Aorta (tissue), 5 donors: ENCODE data around the gene OR56A3. TPM values are rescaled to one million over a fixed set of nuclear protein-coding genes. Genes with fewer than 3 reads are reported as not detected.
A peak's percentile ranks its signal among the peaks of the same experiment; 100 is the strongest.

Source experiments
- ATAC-seq: fragments of 200-7000 bp; cut with Tn5 transposase; one replicate; pipeline ENCODE4 v1.9.1; 2022; ENCODE audit warnings: moderate library complexity; ENCODE audit not compliant: low FRiP score
- DNase-seq, 2 donors: peaks; one replicate each; pipeline ENCODE4 v3.0.0-alpha.2; 2020
- H3K27ac ChIP-seq, 2 donors: one replicate each; pipeline ENCODE4 v1.5.1; 2013; ENCODE audit warnings: low read length in 2 of 2, mild to moderate bottlenecking in 2 of 2, moderate library complexity in 2 of 2, control low read depth in 1 of 2, inconsistent platforms in 1 of 2, low read depth in 1 of 2
- H3K27me3 ChIP-seq, 2 donors: one replicate each; pipeline ENCODE4 v1.6.1; 2013; ENCODE audit warnings: control low read depth in 1 of 2, low read length in 1 of 2, mild to moderate bottlenecking in 1 of 2, moderate library complexity in 1 of 2; ENCODE audit not compliant: insufficient read depth in 2 of 2, control insufficient read depth in 1 of 2
- H3K36me3 ChIP-seq, 2 donors: one replicate each; pipeline ENCODE4 v1.6.1; 2013; ENCODE audit warnings: control low read depth in 1 of 2, low read length in 1 of 2, mild to moderate bottlenecking in 1 of 2; ENCODE audit not compliant: insufficient read depth in 2 of 2, control insufficient read depth in 1 of 2
- H3K4me1 ChIP-seq, 2 donors: one replicate each; pipeline ENCODE4 v1.6.1; 2013; ENCODE audit warnings: low read length in 2 of 2, control low read depth in 1 of 2, mild to moderate bottlenecking in 1 of 2, moderate library complexity in 1 of 2; ENCODE audit not compliant: insufficient read depth in 2 of 2, control insufficient read depth in 1 of 2
- H3K4me3 ChIP-seq, 2 donors: one replicate each; pipeline ENCODE4 v1.5.1; 2013; ENCODE audit warnings: low read length in 2 of 2, control low read depth in 1 of 2, mild to moderate bottlenecking in 1 of 2
- H3K9me3 ChIP-seq: one replicate; pipeline ENCODE4 v1.6.1; 2013; ENCODE audit warnings: mild to moderate bottlenecking, low read length; ENCODE audit not compliant: control insufficient read depth
- WGBS, 2 donors: extraction: QIAGEN DNeasy Blood & Tissue Kit; methylation state at CpG; one replicate each; pipeline ENCODE4 v1.1.7; 2013; 5-methylcytosine and 5-hydroxymethylcytosine counted together
- intact Hi-C, 2 donors: fragments of 100-400 bp; cut with DNase I; formaldehyde crosslinking; loops; one replicate each; pipeline versions ENCODE4 v1.14.2 to v1.15.0; 2022
- polyA plus RNA-seq, 2 donors: library from polyadenylated mRNA; stranded (reverse); fragments of 200-250 nt; gene quantifications; one replicate each; pipeline ENCODE4 v1.2.3, GENCODE V29; 2013
- total RNA-seq, 2 donors: library from RNA; stranded (reverse); fragmentation: NEBNext Ultra II Directional; extraction: Animal tissue kit (Norgen Biotek cat#: 25700); gene quantifications; one replicate each; pipeline ENCODE4 v1.2.1, GENCODE V29; 2021
- donor health status: healthy with polysubstance abuse.
- donor health status: Bipolar disorder and iron deficiency.
- donor health status: DM: no; HTN: no; CAD: no.
- donor health status: DM: no; HTN: no; CAD: no.
- donor health status: DM: yes; HTN: yes; CAD: no.

The OR56A3 gene
- total and polyA plus RNA-seq, 4 donors = not detected

- intact Hi-C loops = no loop called here
- no peak for DNase-seq
- no peaks in the 10 kb centered on the region for H3K27me3 ChIP-seq
- H3K4me3 ChIP-seq = no peak overlapping the region
- 72% methylated on average over 3 of the region's 3 CpGs for WGBS, 2 donors
- ATAC-seq = no peak
- H3K36me3 ChIP-seq = no peaks in the 10 kb centered on the region
- no peaks in the 10 kb centered on the region for H3K4me1 ChIP-seq
- no peak overlapping the region for H3K27ac ChIP-seq
- H3K9me3 ChIP-seq = no peaks in the 10 kb centered on the region
These were observed 50.7 kb downstream of the OR56A3 start for GRCh38 chr11:5992604-5993251.

GRCh38 chr11:5994791-5995190 is 52.7 kb downstream of the OR56A3 start:
- H3K27ac ChIP-seq = no peak overlapping the region
- intact Hi-C loops = no loop called here
- H3K36me3 ChIP-seq = no peaks in the 10 kb centered on the region
- no peak overlapping the region for H3K4me3 ChIP-seq
- H3K27me3 ChIP-seq = no peaks in the 10 kb centered on the region
- no peaks in the 10 kb centered on the region for H3K9me3 ChIP-seq
- DNase-seq (peak in 1 of 2 donors; percentile 69), ATAC-seq (no peak)
- 88% methylated on average over 14 of the region's 14 CpGs for WGBS, 2 donors
- no peaks in the 10 kb centered on the region for H3K4me1 ChIP-seq

Other genes with a start within 250 kb of the OR56A3 start
- gene OR56B1, start 205.8 kb upstream of the OR56A3 start, total RNA-seq = under 1 TPM; 0.24 to 0.26 TPM
- not detected for gene OR56B1, start 205.8 kb upstream of the OR56A3 start, polyA plus RNA-seq
- gene OR52N4, start 188.0 kb upstream of the OR56A3 start, total RNA-seq = under 1 TPM; 0.78 to 0.87 TPM
- 1 to 10 TPM in 1 of 2 donors, not detected in 1; 1.2 TPM for gene OR52N4, start 188.0 kb upstream of the OR56A3 start, polyA plus RNA-seq
- not detected for gene OR52N5, start 158.9 kb upstream of the OR56A3 start, total RNA-seq
- gene OR52N5, start 158.9 kb upstream of the OR56A3 start, polyA plus RNA-seq = not detected
- not detected for gene OR52N1, start 151.0 kb upstream of the OR56A3 start, total RNA-seq
- not detected for gene OR52N1, start 151.0 kb upstream of the OR56A3 start, polyA plus RNA-seq
- not detected for gene OR52N2, start 133.3 kb upstream of the OR56A3 start, total RNA-seq
- under 1 TPM in 1 of 2 donors, not detected in 1; 0.13 TPM for gene OR52N2, start 133.3 kb upstream of the OR56A3 start, polyA plus RNA-seq
- not detected for gene OR52E6, start 100.4 kb upstream of the OR56A3 start, total RNA-seq
- not detected for gene OR52E6, start 100.4 kb upstream of the OR56A3 start, polyA plus RNA-seq
- not detected for gene OR52E8, start 84.6 kb upstream of the OR56A3 start, total RNA-seq
- gene OR52E8, start 84.6 kb upstream of the OR56A3 start, polyA plus RNA-seq = not detected
- not detected for gene OR52E4, start 61.6 kb upstream of the OR56A3 start, total RNA-seq
- not detected for gene OR52E4, start 61.6 kb upstream of the OR56A3 start, polyA plus RNA-seq
- not detected for gene OR52E5, start 49.0 kb upstream of the OR56A3 start, total RNA-seq
- not detected for gene OR52E5, start 49.0 kb upstream of the OR56A3 start, polyA plus RNA-seq
- not detected for gene OR56A5, start 26.2 kb downstream of the OR56A3 start, total RNA-seq
- not detected for gene OR56A5, start 26.2 kb downstream of the OR56A3 start, polyA plus RNA-seq
- gene OR52L1, start 44.7 kb downstream of the OR56A3 start, total RNA-seq = not detected
- not detected for gene OR52L1, start 44.7 kb downstream of the OR56A3 start, polyA plus RNA-seq
- not detected for gene OR56A4, start 64.7 kb downstream of the OR56A3 start, total RNA-seq
- not detected for gene OR56A4, start 64.7 kb downstream of the OR56A3 start, polyA plus RNA-seq
- gene OR56A1, start 88.5 kb downstream of the OR56A3 start, total RNA-seq = under 1 TPM in 1 of 2 donors, not detected in 1; 0.13 TPM
- not detected for gene OR56A1, start 88.5 kb downstream of the OR56A3 start, polyA plus RNA-seq
- not detected for gene OR56B4, start 165.4 kb downstream of the OR56A3 start, total RNA-seq
- gene OR56B4, start 165.4 kb downstream of the OR56A3 start, polyA plus RNA-seq = not detected
- not detected for gene OR52B2, start 228.1 kb downstream of the OR56A3 start, total RNA-seq
- not detected for gene OR52B2, start 228.1 kb downstream of the OR56A3 start, polyA plus RNA-seq